ENCODE data around the gene GALNS. TPM values are rescaled to one million over a fixed set of nuclear protein-coding genes. Genes with fewer than 3 reads are reported as not detected.
"Not testable (repeated sequence)": the region's sequence is repeated elsewhere in the genome, so short reads cannot be mapped to it uniquely, and the experiment has no call there.

GALNS gene
- total RNA-seq, 1 experiment from 2014 or later = 15.3 TPM

DNA sequence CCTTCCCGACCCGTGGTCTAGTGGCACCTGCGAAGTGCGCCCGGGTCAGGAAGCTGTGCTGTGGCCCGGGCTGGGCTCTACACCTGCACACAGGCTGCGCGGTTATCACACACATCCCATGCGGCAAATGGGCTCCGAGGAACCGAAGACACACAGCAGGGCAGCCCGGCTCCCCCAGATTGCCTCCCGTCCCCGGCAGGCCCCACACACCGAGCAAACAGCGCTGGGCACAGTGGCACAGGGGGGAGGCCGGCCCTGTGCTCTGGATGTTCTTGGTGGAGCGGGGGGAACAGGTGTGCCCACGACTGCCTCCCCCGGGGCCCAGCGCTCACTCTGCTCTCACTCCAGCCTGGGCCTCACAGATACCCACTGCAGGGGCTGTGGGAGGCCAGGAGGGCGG lies 38.6 kb upstream of the GALNS start:
- H3K9me3 ChIP-seq (replicated peaks) = no peaks in the 10 kb centered on the region
- no peaks in the 10 kb centered on the region for H3K36me3 ChIP-seq
- no peak for DNase-seq (ENCODE audit: low read depth in 1 of 2, low spot score in 2 of 2)
- no peak overlapping the region for H3K27ac ChIP-seq
- H3K27me3 ChIP-seq (replicated peaks) = peaks cover 9% of the 10 kb centered on the region
- H3K4me3 ChIP-seq = no peak overlapping the region
- H3K4me1 ChIP-seq (replicated peaks) = no peaks in the 10 kb centered on the region

DNA sequence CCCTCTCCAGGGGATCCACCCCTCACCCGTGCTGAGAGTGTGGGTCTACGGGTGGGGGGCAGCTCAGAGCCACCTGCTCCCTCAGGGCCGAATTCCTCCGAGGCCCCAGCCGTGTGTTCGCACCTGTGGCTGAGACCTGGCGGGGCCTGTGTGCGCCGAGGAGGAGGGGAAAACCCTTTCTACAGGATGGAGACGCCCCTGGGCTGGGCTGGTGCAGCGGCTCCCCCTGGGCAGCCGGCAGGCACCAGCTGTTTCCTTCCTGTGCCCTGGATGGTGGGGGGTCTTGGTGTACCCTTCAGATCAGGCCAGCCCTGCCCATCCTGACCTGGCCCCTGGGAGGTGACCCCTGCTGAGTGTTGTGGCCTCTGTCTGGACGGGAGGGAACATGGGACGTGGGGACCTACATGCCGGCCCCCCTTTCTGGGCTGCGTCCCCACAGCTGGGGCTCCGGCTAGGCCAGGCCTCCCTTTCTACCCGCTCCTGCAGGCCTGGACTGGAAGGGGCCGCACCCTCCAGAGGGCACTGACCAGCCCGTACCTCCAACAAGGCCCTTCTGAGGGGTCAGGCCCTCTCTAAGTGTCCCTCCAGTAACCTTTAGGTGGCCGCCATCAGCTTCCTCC lies 38.0 kb upstream of the GALNS start:
- no peaks in the 10 kb centered on the region for H3K36me3 ChIP-seq
- no peak overlapping the region for H3K4me3 ChIP-seq
- H3K27ac ChIP-seq = no peak overlapping the region
- H3K4me1 ChIP-seq (replicated peaks) = no peaks in the 10 kb centered on the region
- peaks cover 9% of the 10 kb centered on the region for H3K27me3 ChIP-seq (replicated peaks)
- H3K9me3 ChIP-seq (replicated peaks) = no peaks in the 10 kb centered on the region
- DNase-seq (ENCODE audit: low read depth in 1 of 2, low spot score in 2 of 2) = no peak

DNA sequence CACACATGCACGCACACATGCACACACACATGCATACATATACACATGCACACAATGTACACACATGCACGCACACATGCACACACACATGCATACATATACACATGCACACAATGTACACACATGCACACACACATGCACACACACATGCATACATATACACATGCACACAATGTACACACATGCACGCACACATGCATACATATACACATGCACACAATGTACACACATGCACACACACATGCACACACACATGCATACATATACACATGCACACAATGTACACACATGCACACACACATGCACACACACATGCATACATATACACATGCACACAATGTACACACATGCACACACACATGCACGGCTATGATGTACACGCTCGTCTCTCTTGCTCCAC lies 37.5 kb upstream of the GALNS start:
- not testable (repeated sequence) for H3K27me3 ChIP-seq (replicated peaks); H3K36me3 ChIP-seq; DNase-seq (ENCODE audit: low read depth in 1 of 2, low spot score in 2 of 2); H3K27ac ChIP-seq; H3K4me1 ChIP-seq (replicated peaks); H3K9me3 ChIP-seq (replicated peaks); H3K4me3 ChIP-seq

DNA sequence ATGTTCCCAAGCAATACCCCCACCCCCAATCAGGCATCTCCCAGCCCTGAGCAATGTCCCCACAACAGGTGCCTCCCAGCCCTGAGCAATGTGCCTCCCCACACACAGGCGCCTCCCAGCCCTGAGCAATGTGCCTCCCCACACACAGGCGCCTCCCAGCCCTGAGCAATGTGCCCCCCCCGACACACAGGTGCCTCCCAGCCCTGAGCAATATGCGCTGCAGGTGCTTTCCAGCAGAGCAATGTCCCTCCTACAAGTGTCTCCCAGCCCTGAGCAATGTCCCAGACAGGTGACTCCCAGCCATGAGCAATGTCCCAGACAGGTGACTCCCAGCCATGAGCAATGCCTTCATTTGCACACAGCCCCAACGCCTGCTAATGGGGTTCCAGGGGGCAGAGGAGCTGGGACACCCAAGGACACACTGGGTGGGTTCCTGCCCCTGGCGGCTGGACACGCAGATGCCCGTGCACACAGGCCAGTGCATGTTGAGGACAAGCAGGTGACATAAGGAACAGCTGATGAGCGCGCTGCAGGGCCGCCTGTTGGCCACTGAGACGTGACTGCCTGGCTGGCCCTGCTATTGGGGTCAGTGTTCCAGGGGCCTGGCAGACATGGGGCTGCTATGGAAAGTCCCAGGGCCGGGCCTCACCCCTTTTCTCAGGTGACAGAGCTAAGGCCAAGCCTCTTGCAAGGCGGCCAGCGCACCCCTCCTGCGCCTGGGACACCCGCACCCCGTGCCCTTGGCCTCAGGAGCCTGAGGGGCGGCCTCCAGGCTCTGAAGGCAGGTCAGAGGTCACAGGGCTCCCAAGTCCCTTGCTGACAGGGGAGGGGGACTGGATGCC lies 36.6 kb upstream of the GALNS start:
- Histone ChIP-seq H3K9me3 (replicated peaks) (no peaks in the 10 kb centered on the region), H3K4me1 (replicated peaks) (no peaks in the 10 kb centered on the region), H3K27ac (no peak overlapping the region), H3K36me3 (no peaks in the 10 kb centered on the region), H3K4me3 (no peak overlapping the region), H3K27me3 (replicated peaks) (peaks cover 8% of the 10 kb centered on the region)
- DNase-seq (ENCODE audit: low read depth in 1 of 2, low spot score in 2 of 2) = no peak

GRCh38 chr16:88892065-88892464 lies 35.3 kb upstream of the GALNS start:
- H3K4me3 ChIP-seq = no peak overlapping the region
- H3K4me1 ChIP-seq (replicated peaks) = no peaks in the 10 kb centered on the region
- no peak overlapping the region for H3K27ac ChIP-seq
- H3K36me3 ChIP-seq = no peaks in the 10 kb centered on the region
- no peaks in the 10 kb centered on the region for H3K9me3 ChIP-seq (replicated peaks)
- no peak for DNase-seq (ENCODE audit: low read depth in 1 of 2, low spot score in 2 of 2)
- H3K27me3 ChIP-seq (replicated peaks) = no peaks in the 10 kb centered on the region

DNA sequence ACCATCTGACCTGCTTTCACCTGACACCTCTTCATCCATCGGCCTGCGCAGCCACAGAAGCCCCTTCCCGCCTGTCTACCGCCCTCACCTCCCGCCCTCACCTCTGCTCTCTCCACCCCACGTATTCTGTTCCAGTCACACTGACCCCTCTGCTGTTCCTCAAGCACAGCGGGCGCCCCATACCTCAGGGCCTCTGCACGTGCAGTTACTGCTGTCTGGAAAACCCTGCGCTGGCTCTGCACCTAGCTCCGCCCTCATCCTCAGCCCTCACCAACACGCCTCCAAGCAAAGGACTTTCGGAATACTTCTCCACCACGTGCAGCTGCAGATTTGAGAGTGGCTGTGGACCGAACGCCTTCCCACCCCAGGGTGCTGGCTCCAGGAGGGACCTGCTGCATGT lies 34.3 kb upstream of the GALNS start:
- H3K27me3 ChIP-seq (replicated peaks) = no peaks in the 10 kb centered on the region
- H3K9me3 ChIP-seq (replicated peaks) = no peaks in the 10 kb centered on the region
- no peak for DNase-seq (ENCODE audit: low read depth in 1 of 2, low spot score in 2 of 2)
- H3K4me1 ChIP-seq (replicated peaks) = no peaks in the 10 kb centered on the region
- H3K36me3 ChIP-seq = no peaks in the 10 kb centered on the region
- H3K27ac ChIP-seq = no peak overlapping the region
- no peak overlapping the region for H3K4me3 ChIP-seq

DNA sequence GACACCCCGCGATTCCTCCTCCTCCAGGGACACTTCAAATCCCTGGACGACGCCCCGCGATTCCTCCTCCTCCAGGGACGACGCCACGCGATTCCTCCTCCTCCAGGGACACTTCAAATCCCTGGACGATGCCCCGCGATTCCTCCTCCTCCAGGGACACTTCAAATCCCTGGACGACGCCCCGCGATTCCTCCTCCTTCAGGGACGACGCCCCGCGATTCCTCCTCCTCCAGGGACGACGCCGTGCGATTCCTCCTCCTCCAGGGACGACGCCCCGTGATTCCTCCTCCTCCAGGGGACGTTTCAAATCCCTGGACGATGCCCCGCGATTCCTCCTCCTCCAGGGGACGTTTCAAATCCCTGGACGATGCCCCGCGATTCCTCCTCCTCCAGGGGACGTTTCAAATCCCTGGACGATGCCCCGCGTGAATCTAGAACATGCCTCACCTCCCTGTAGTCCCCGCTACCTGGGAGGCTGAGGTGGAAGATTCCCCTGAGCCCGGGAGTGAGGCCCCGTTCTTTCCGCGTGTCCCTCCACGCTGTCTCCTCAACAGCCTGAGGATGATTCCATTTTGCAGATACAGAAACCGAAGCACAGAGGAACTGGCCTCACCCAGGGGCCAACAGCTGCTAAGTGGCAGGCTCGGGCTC lies 33.1 kb upstream of the GALNS start:
- H3K4me3 ChIP-seq; H3K27ac ChIP-seq; H3K27me3 ChIP-seq (replicated peaks); H3K36me3 ChIP-seq; DNase-seq (ENCODE audit: low read depth in 1 of 2, low spot score in 2 of 2); H3K4me1 ChIP-seq (replicated peaks); H3K9me3 ChIP-seq (replicated peaks): not testable (repeated sequence)

GRCh38 chr16:88888461-88889387 lies 32.0 kb upstream of the GALNS start:
- H3K4me1 ChIP-seq (replicated peaks) = no peaks in the 10 kb centered on the region
- no peak overlapping the region for H3K4me3 ChIP-seq
- H3K36me3 ChIP-seq = no peaks in the 10 kb centered on the region
- DNase-seq (ENCODE audit: low read depth in 1 of 2, low spot score in 2 of 2) = no peak
- no peak overlapping the region for H3K27ac ChIP-seq
- H3K9me3 ChIP-seq (replicated peaks) = no peaks in the 10 kb centered on the region
- H3K27me3 ChIP-seq (replicated peaks) = no peaks in the 10 kb centered on the region

GRCh38 chr16:88888057-88888456 lies 31.3 kb upstream of the GALNS start:
- no peaks in the 10 kb centered on the region for H3K27me3 ChIP-seq (replicated peaks)
- H3K27ac ChIP-seq = no peak overlapping the region
- no peak overlapping the region for H3K4me3 ChIP-seq
- H3K36me3 ChIP-seq = no peaks in the 10 kb centered on the region
- no peaks in the 10 kb centered on the region for H3K9me3 ChIP-seq (replicated peaks)
- no peaks in the 10 kb centered on the region for H3K4me1 ChIP-seq (replicated peaks)
- no peak for DNase-seq (ENCODE audit: low read depth in 1 of 2, low spot score in 2 of 2)

DNA sequence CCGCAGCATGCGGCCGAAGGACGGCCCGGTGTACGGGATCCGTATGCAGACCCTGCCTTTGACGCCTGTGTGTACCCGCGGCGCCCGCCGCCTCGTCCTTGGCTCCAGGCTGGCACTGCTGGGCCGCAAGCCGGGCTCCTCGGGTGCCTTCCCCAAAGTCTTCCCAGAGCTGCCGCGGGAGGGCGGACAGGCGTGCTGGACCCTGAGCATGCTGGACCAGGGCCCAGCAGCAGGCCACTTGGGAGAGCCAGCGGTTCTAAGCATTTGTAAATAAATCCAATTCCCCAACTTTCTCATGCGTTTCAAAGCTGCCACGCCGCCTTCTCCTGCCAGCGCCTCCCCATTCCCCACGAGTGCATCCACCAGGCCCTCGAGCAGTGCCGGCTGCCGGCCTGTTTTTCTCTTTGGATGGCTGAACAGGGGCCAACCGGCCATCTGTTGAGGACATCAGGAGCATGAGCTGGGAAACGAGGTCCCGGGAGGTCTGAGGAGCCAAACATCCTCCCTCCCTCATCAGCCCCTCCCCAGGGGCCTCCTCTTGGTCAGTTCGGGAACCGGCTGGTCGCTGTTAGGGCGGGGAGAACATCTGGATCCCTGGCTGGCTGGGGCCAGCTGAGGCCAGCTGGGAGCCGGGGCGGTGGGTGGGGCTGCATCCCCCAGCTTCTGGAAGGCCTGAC lies 30.2 kb upstream of the GALNS start:
- no peaks in the 10 kb centered on the region for H3K4me1 ChIP-seq (replicated peaks)
- no peak for DNase-seq (ENCODE audit: low read depth in 1 of 2, low spot score in 2 of 2)
- no peaks in the 10 kb centered on the region for H3K27me3 ChIP-seq (replicated peaks)
- H3K9me3 ChIP-seq (replicated peaks) = no peaks in the 10 kb centered on the region
- no peak overlapping the region for H3K27ac ChIP-seq
- H3K4me3 ChIP-seq = no peak overlapping the region
- H3K36me3 ChIP-seq = no peaks in the 10 kb centered on the region

DNA sequence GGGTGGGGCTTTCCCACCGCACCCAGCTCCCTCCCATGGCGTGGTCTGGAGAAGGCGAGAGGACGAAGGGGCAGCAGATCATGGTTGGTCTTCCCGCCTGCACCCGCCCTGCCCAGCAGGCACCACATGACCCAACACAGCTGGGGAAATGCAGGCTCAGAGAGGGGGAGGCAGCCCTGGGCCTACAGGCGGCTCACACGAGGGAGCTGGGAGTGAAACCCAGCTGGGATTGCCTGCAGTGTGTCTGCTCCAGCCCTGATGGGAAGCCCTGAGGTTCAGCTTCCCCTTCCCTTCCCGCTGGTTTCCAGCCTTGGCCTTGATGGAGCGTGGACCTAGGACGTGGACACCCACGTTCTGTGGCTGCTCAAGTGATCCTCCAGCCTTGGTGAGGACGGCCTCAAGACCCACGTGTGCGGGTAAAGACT lies 29.7 kb upstream of the GALNS start:
- Histone ChIP-seq H3K9me3 (replicated peaks) (no peaks in the 10 kb centered on the region), H3K4me3 (no peak overlapping the region), H3K27ac (no peak overlapping the region), H3K27me3 (replicated peaks) (no peaks in the 10 kb centered on the region), H3K4me1 (replicated peaks) (no peaks in the 10 kb centered on the region), H3K36me3 (no peaks in the 10 kb centered on the region)
- no peak for DNase-seq (ENCODE audit: low read depth in 1 of 2, low spot score in 2 of 2)

DNA sequence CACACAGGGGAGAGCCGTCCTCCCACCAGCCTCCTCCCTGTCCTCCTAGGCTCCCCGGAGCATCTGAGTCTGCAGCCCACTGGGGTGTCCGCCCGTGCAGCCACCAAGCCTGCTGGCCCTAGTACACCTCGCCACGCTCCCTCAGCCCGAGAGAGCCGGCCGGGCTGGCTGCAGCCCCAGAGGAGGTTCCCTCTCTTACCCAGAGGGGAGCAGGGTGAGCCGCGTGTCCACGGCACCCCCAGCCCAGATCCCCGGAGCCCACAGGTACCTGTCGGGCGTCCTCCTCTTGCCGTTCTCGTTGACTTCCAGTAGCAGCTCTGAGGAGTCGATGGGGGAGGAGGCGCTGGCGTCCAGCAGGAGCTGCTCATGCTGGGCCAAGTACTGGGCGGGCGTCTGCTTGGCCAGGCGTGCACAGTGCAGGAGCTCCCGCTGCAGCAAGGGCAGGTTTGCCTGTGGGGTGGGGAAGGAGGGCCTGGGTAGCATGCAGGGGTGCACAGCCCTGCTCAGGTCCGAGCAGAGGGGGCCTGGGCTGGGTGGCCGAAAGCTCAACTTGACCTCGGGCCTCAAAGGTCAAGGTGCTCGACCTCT lies 29.0 kb upstream of the GALNS start:
- DNase-seq (ENCODE audit: low read depth in 1 of 2, low spot score in 2 of 2) = no peak
- H3K27me3 ChIP-seq (replicated peaks) = no peaks in the 10 kb centered on the region
- H3K4me3 ChIP-seq = no peak overlapping the region
- H3K9me3 ChIP-seq (replicated peaks) = no peaks in the 10 kb centered on the region
- no peaks in the 10 kb centered on the region for H3K36me3 ChIP-seq
- H3K27ac ChIP-seq = no peak overlapping the region
- no peaks in the 10 kb centered on the region for H3K4me1 ChIP-seq (replicated peaks)

All from SJSA1 (cell line).